ENCODE results near the gene TP53BP1.
"Not testable (repeated sequence)": the region's sequence is repeated elsewhere in the genome, so short reads cannot be mapped to it uniquely, and the experiment has no call there.

The TP53BP1 gene

DNA sequence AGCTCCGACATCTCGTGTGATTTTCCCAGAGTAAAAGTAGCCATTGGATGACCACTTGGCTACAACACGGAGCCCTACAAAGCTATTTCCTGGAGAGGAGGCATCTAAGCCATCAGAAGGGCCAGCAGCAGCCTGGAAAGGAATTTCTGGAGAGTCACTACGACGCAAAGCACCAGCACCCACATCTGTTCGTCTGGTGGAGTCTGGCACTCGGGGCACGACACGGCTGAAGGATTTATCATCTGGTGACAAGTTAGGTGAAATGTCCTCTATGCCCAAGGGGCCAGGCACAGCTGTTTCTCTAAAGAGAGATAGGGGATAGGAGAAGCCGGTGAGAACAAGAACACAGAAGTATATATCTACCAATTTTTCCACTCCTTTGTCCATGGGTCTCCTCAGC, 72.5 kb downstream of the TP53BP1 start:
- H3K9ac ChIP-seq (ENCODE audit: low read length): no peak overlapping the region
- no peak overlapping the region for H3K4me3 ChIP-seq (ENCODE audit: low read length)
- H3K27ac ChIP-seq (ENCODE audit: low read depth, low read length): no peak overlapping the region
- H3K27me3 ChIP-seq (ENCODE audit: control insufficient read depth, insufficient read depth, low read length): no peaks in the 10 kb centered on the region
- no peaks in the 10 kb centered on the region for H3K4me1 ChIP-seq (ENCODE audit: control insufficient read depth, insufficient read depth, low read length)
- H3K36me3 ChIP-seq (ENCODE audit: control insufficient read depth, insufficient read depth, low read length): peaks cover 26% of the 10 kb centered on the region

- peaks cover 36% of the 10 kb centered on the region for H3K36me3 ChIP-seq (ENCODE audit: control insufficient read depth, insufficient read depth, low read length)
- no peak overlapping the region for H3K4me3 ChIP-seq (ENCODE audit: low read length)
- no peak overlapping the region for H3K9ac ChIP-seq (ENCODE audit: low read length)
- no peaks in the 10 kb centered on the region for H3K4me1 ChIP-seq (ENCODE audit: control insufficient read depth, insufficient read depth, low read length)
- no peaks in the 10 kb centered on the region for H3K27me3 ChIP-seq (ENCODE audit: control insufficient read depth, insufficient read depth, low read length)
- H3K27ac ChIP-seq (ENCODE audit: low read depth, low read length): no peak overlapping the region
These were observed 78.8 kb downstream of the TP53BP1 start for GRCh38 chr15:43414196-43414595.

DNA sequence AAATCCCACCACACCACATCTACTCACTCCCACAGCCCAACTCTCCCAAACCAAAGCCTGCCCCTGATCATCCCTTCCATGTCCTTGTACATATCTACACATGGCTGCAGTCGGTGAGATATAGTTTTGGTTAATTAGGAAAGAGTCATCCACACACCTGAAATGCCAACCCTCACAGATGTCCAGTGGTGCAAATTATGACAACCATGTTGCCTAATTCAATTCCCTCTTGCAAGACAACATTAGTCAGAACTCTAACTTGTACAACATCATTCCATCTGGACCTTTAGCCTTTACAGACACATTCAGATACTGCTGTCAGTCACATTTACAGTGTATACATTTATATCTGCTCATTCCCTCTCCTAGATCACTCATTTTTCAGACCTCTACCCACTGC, 80.9 kb downstream of the TP53BP1 start:
- Histone ChIP-seq H3K36me3 (ENCODE audit: control insufficient read depth, insufficient read depth, low read length) (peaks cover 55% of the 10 kb centered on the region), H3K27me3 (ENCODE audit: control insufficient read depth, insufficient read depth, low read length) (no peaks in the 10 kb centered on the region)

GRCh38 chr15:43410572-43411214, 82.3 kb downstream of the TP53BP1 start:
- no peak overlapping the region for H3K4me3 ChIP-seq (ENCODE audit: low read length)
- H3K27me3 ChIP-seq (ENCODE audit: control insufficient read depth, insufficient read depth, low read length): no peaks in the 10 kb centered on the region
- H3K9ac ChIP-seq (ENCODE audit: low read length): no peak overlapping the region
- peaks cover 48% of the 10 kb centered on the region for H3K36me3 ChIP-seq (ENCODE audit: control insufficient read depth, insufficient read depth, low read length)
- peaks cover 2% of the 10 kb centered on the region for H3K4me1 ChIP-seq (ENCODE audit: control insufficient read depth, insufficient read depth, low read length)
- H3K27ac ChIP-seq (ENCODE audit: low read depth, low read length): no peak overlapping the region

More for the DNA sequence above, 80.9 kb downstream of the TP53BP1 start:
- peaks cover 2% of the 10 kb centered on the region for H3K4me1 ChIP-seq (ENCODE audit: control insufficient read depth, insufficient read depth, low read length)
- no peak overlapping the region for H3K27ac ChIP-seq (ENCODE audit: low read depth, low read length)
- no peak overlapping the region for H3K9ac ChIP-seq (ENCODE audit: low read length)
- H3K4me3 ChIP-seq (ENCODE audit: low read length): no peak overlapping the region

DNA sequence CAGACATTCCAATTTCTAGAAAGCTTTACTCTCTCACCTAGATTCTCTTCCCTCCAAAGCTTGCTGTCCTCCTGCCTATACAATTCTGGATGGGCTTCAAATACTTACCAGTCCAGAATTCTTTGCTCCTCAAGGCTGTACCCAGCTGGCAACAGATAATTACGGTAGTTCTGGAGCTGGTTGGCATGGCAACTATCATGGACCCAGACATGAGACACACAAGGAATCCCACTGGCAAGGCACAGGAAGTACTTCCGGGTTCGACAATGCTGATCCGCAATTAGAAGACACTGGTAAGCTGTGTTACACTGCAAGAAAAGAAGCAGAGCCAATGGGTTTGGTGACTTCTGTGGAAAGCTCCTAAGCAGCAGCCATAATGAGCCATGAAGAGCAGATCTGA, 84.2 kb downstream of the TP53BP1 start:
- H3K27ac ChIP-seq (ENCODE audit: low read depth, low read length): no peak overlapping the region
- H3K36me3 ChIP-seq (ENCODE audit: control insufficient read depth, insufficient read depth, low read length): peaks cover 48% of the 10 kb centered on the region
- no peaks in the 10 kb centered on the region for H3K27me3 ChIP-seq (ENCODE audit: control insufficient read depth, insufficient read depth, low read length)
- peaks cover 2% of the 10 kb centered on the region for H3K4me1 ChIP-seq (ENCODE audit: control insufficient read depth, insufficient read depth, low read length)
- H3K4me3 ChIP-seq (ENCODE audit: low read length): no peak overlapping the region
- no peak overlapping the region for H3K9ac ChIP-seq (ENCODE audit: low read length)

- no peak overlapping the region for H3K4me3 ChIP-seq (ENCODE audit: low read length)
- H3K36me3 ChIP-seq (ENCODE audit: control insufficient read depth, insufficient read depth, low read length): peaks cover 41% of the 10 kb centered on the region
- peak overlapping the region; percentile 4 for H3K27ac ChIP-seq (ENCODE audit: low read depth, low read length)
- H3K4me1 ChIP-seq (ENCODE audit: control insufficient read depth, insufficient read depth, low read length): peaks cover 2% of the 10 kb centered on the region
- H3K9ac ChIP-seq (ENCODE audit: low read length): no peak overlapping the region
- H3K27me3 ChIP-seq (ENCODE audit: control insufficient read depth, insufficient read depth, low read length): no peaks in the 10 kb centered on the region
These were observed 86.1 kb downstream of the TP53BP1 start for GRCh38 chr15:43406808-43407207.

GRCh38 chr15:43406189-43406588, 86.8 kb downstream of the TP53BP1 start:
- Histone ChIP-seq H3K27me3 (ENCODE audit: control insufficient read depth, insufficient read depth, low read length) (no peaks in the 10 kb centered on the region), H3K36me3 (ENCODE audit: control insufficient read depth, insufficient read depth, low read length) (peaks cover 38% of the 10 kb centered on the region), H3K4me1 (ENCODE audit: control insufficient read depth, insufficient read depth, low read length) (peaks cover 2% of the 10 kb centered on the region), H3K9ac (ENCODE audit: low read length) (no peak overlapping the region), H3K4me3 (ENCODE audit: low read length) (no peak overlapping the region), H3K27ac (ENCODE audit: low read depth, low read length) (peak overlapping the region; percentile 4)

DNA sequence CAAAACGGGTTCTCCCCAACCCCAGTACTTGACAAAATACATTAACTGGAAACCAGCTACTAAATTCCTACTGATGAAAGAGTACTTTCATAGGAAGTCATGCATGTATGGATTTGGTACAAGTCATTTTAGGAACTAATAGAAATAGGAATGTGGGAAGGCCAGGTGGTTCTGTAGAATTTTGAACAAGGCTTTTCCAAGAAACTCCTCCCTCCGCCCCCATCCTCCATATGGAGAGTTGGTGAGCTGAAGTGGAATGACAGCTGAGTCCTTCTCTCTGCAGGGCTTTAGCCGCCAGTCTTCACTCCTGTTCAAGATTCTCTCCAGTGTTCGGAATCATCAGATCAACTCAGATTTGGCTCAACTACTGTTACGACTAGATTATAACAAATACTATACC, 88.8 kb downstream of the TP53BP1 start:
- Histone ChIP-seq H3K4me1 (ENCODE audit: control insufficient read depth, insufficient read depth, low read length) (peaks cover 2% of the 10 kb centered on the region), H3K27me3 (ENCODE audit: control insufficient read depth, insufficient read depth, low read length) (no peaks in the 10 kb centered on the region), H3K27ac (ENCODE audit: low read depth, low read length) (no peak overlapping the region), H3K4me3 (ENCODE audit: low read length) (no peak overlapping the region), H3K36me3 (ENCODE audit: control insufficient read depth, insufficient read depth, low read length) (peaks cover 33% of the 10 kb centered on the region), H3K9ac (ENCODE audit: low read length) (no peak overlapping the region)

DNA sequence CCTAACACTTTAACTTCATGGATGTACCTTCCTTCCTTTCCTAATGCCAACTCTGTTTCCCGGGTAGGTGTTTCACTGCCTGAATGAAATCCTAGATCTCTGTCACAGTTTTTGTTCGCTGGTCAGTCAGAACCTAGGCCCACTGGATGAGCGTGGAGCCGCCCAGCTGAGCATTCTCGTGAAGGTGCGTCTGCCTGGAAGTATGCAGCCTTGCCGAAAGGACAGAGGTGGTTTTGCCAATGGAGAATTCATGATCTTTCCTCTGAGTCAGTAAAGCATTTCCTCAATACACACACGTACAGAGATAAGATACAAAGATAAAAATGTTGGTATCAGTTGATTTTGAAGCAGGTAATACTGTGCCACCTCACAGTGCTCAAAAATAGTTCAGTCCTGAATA, 89.3 kb downstream of the TP53BP1 start:
- Histone ChIP-seq H3K27me3 (ENCODE audit: control insufficient read depth, insufficient read depth, low read length) (no peaks in the 10 kb centered on the region), H3K4me3 (ENCODE audit: low read length) (no peak overlapping the region), H3K36me3 (ENCODE audit: control insufficient read depth, insufficient read depth, low read length) (peaks cover 30% of the 10 kb centered on the region), H3K27ac (ENCODE audit: low read depth, low read length) (no peak overlapping the region), H3K9ac (ENCODE audit: low read length) (no peak overlapping the region), H3K4me1 (ENCODE audit: control insufficient read depth, insufficient read depth, low read length) (peaks cover 2% of the 10 kb centered on the region)

GRCh38 chr15:43402255-43402654, 90.7 kb downstream of the TP53BP1 start:
- no peaks in the 10 kb centered on the region for H3K27me3 ChIP-seq (ENCODE audit: control insufficient read depth, insufficient read depth, low read length)
- H3K4me1 ChIP-seq (ENCODE audit: control insufficient read depth, insufficient read depth, low read length): no peaks in the 10 kb centered on the region
- peaks cover 23% of the 10 kb centered on the region for H3K36me3 ChIP-seq (ENCODE audit: control insufficient read depth, insufficient read depth, low read length)
- H3K9ac ChIP-seq (ENCODE audit: low read length): no peak overlapping the region
- no peak overlapping the region for H3K27ac ChIP-seq (ENCODE audit: low read depth, low read length)
- H3K4me3 ChIP-seq (ENCODE audit: low read length): no peak overlapping the region

DNA sequence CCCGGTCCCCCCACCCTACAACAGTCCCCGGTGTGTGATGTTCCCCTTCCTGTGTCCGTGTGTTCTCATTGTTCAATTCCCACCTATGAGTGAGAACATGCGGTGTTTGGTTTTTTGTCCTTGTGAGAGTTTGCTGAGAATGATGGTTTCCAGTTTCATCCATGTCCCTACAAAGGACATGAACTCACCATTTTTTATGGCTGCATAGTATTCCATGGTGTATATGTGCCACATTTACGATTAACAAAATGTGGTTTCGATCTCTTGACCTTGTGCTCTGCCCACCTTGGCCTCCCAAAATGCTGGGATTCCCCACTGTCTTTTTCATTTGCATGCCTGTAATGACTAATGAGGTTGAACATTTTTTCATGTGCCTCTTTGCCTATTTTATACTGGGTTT, 99.4 kb downstream of the TP53BP1 start:
- H3K9ac ChIP-seq (ENCODE audit: low read length); H3K27me3 ChIP-seq (ENCODE audit: control insufficient read depth, insufficient read depth, low read length); H3K27ac ChIP-seq (ENCODE audit: low read depth, low read length); H3K4me3 ChIP-seq (ENCODE audit: low read length); H3K4me1 ChIP-seq (ENCODE audit: control insufficient read depth, insufficient read depth, low read length): not testable (repeated sequence)
- peaks cover 15% of the 10 kb centered on the region for H3K36me3 ChIP-seq (ENCODE audit: control insufficient read depth, insufficient read depth, low read length)

- Histone ChIP-seq H3K9ac (ENCODE audit: low read length) (no peak overlapping the region), H3K4me3 (ENCODE audit: low read length) (no peak overlapping the region), H3K36me3 (ENCODE audit: control insufficient read depth, insufficient read depth, low read length) (peaks cover 9% of the 10 kb centered on the region), H3K27me3 (ENCODE audit: control insufficient read depth, insufficient read depth, low read length) (no peaks in the 10 kb centered on the region), H3K4me1 (ENCODE audit: control insufficient read depth, insufficient read depth, low read length) (no peaks in the 10 kb centered on the region), H3K27ac (ENCODE audit: low read depth, low read length) (no peak overlapping the region)
These were observed 102.2 kb downstream of the TP53BP1 start for GRCh38 chr15:43390723-43391122.

DNA sequence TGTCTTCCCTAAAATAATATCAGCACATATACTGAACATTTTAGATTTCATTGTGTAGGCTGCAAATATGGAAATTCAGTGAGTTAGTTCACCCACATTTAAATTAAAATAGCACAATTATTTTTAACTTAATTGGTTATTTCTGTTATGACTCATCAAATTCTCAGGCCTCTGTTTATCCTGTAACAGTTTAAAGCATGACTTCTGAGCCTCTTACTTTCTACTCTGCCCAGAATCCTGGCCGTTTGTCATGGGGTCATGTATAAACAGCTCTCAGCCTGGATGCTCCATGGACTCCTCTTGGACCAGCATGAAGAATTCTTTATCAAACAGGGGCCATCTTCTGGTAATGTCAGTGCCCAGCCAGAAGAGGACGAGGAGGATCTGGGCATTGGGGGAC, 109.9 kb downstream of the TP53BP1 start:
- Histone ChIP-seq H3K4me3 (ENCODE audit: low read length) (no peak overlapping the region), H3K36me3 (ENCODE audit: control insufficient read depth, insufficient read depth, low read length) (peaks cover 16% of the 10 kb centered on the region), H3K4me1 (ENCODE audit: control insufficient read depth, insufficient read depth, low read length) (no peaks in the 10 kb centered on the region), H3K27ac (ENCODE audit: low read depth, low read length) (no peak overlapping the region), H3K9ac (ENCODE audit: low read length) (no peak overlapping the region), H3K27me3 (ENCODE audit: control insufficient read depth, insufficient read depth, low read length) (no peaks in the 10 kb centered on the region)
